LNCaP clone FGC (cell line): Measurements from ENCODE around the gene EIF2A.

Experiments used
- DNase-seq: peaks from one replicate; pipeline ENCODE4 v3.0.0-alpha.2; 2011; ENCODE audit warnings: low read depth
- H3K4me3 ChIP-seq: 2 replicates; pipeline ENCODE4 v1.5.1; 2011; ENCODE audit warnings: mild to moderate bottlenecking, low read depth, low read length, control low read depth
- TF ChIP-seq, protein P1 (sequence below): IDR thresholded peaks from 2 replicates; pipeline ENCODE4 v1.5.1; 2012; ENCODE audit warnings: mild to moderate bottlenecking; ENCODE audit not compliant: control insufficient read depth, insufficient read depth; ENCODE audit errors: extremely low read depth

The EIF2A gene

DNA sequence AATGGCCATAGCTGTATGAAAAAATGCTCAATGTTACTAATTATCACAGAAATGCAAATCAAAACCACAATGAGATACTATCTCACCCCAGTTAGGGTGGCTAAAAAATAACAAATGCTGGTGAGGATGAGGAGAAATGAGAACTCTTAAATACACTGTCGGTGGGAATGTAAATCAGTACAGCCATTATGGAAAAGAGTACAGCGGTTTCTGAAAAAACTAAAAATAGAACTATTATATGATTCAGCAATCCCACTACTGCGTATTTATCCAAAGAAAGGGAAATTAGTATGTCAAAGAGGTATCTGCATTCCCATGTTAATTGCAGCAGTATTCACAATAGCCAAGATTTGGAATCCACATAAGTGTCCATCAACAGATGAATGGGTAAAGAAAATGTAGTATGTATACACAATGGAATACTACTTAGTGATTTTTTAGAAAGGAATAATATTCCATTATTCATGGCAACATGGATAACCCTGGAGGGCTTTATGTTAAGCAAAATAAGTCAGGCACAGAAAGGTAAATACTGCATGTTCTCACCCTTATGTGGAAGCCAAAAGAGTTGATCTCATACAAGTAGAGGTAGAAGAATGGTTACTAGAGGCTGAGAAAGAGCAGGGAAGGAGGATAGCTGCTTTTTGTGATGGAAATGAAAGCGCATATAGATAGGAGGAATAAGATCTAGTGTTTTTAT is 35.3 kb upstream of the EIF2A start:
- DNase-seq = no peak
- H3K4me3 ChIP-seq = no peak overlapping the region
- TF ChIP-seq, protein P1, sequence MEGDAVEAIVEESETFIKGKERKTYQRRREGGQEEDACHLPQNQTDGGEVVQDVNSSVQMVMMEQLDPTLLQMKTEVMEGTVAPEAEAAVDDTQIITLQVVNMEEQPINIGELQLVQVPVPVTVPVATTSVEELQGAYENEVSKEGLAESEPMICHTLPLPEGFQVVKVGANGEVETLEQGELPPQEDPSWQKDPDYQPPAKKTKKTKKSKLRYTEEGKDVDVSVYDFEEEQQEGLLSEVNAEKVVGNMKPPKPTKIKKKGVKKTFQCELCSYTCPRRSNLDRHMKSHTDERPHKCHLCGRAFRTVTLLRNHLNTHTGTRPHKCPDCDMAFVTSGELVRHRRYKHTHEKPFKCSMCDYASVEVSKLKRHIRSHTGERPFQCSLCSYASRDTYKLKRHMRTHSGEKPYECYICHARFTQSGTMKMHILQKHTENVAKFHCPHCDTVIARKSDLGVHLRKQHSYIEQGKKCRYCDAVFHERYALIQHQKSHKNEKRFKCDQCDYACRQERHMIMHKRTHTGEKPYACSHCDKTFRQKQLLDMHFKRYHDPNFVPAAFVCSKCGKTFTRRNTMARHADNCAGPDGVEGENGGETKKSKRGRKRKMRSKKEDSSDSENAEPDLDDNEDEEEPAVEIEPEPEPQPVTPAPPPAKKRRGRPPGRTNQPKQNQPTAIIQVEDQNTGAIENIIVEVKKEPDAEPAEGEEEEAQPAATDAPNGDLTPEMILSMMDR = no peak

DNA sequence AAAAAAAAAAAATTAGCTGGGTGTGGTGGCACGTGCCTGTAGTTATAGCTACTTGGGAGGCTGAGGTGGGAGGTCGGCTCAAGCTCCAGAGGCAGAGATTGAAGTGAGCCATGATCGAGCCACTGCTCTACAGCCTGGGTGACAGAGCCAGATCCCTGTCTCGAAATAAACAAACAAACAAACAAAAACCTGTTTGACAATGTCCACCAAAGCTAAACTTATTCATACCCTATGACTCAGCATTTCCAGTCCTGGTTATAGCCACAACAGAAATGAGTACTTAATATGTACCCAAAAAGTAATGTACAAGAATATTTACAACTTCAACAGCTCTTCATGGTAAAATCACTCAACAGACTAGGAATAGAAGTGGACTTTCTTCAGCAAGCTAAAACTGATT is 31.4 kb upstream of the EIF2A start:
- no peak for DNase-seq
- no peak overlapping the region for H3K4me3 ChIP-seq
- TF ChIP-seq, protein P1 = no peak

DNA sequence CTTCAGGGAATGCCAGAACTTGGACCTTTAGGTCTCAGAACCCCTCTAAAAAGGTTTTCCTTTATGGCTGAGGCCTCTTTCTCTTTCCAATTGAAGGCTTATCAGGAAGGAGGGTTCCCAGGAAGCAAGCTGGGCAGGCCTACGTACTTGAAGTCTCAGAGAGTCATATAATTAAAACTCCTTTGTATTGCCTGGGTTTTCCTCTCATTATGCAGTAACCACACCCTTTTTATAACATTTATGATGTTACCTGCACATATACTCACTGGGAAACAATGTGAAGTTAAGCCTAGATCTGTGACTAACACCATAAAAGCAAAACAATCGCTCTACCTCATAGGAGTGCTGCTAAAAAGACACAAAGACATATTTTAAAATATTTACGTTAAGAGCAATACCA is 27.6 kb upstream of the EIF2A start:
- no peak overlapping the region for H3K4me3 ChIP-seq
- TF ChIP-seq, protein P1 = no peak
- DNase-seq = no peak

DNA sequence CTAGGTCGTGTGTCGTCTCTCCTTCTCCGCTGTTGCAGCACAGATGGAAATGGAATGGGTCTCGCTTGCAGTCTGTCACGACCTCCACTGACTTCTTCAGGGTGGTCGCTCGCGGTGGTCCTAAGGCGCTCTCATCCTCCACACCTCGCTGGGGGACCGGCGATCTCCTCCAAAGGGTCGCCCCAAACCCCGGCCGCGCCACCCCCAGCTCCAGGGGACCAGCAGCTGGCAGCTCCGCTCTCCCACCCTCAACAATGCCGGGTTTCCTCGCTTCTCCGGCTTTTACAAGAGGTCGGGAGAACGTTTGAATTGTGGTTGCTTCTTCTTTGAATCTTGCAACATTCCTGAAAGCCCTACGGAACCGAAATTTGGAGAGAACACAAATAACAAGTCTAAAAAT is 26.2 kb upstream of the EIF2A start:
- TF ChIP-seq, protein P1 = no peak
- DNase-seq = no peak
- no peak overlapping the region for H3K4me3 ChIP-seq

DNA sequence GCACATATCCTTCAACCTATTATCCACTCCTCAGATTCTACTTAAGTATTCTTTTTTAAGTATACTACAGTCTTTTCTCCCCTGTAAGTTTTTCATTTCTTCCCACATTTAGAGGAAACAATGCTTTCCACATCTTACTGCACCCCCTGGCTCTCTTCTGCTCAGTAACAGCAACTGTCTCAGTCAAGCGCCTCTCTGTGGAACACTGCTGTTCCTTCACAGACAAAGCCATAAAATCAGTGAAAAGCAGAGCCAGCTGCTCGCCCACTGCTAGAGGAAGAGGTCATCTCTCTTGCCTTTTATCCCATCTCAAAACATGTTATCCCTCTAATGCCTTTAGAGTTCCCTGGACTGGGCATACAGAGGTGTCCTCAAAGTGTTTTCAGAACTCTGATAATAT is 25.1 kb upstream of the EIF2A start:
- no peak overlapping the region for H3K4me3 ChIP-seq
- TF ChIP-seq, protein P1 = peak; percentile 11; the same call in 1 of the 2 replicates
- no peak for DNase-seq

DNA sequence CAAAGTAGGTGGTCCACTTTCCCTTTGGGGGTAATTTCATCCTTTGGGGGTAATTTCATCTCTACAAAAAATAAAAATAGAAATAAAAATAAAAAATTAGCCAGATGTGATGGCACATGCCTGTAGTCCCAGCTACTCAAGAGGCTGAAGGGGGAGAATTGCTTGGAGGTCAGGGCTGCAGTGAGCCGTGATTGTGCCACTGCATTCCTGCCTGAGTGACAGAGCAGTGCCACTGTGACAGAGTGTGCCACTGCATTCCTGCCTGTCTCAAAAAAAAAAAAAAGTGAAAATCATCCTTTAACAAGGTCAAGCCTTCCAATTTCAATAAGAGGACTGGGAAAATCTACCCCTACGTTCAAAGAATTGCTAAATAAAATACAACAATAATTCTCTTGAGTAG is 23.0 kb upstream of the EIF2A start:
- TF ChIP-seq, protein P1 = no peak
- DNase-seq = no peak
- no peak overlapping the region for H3K4me3 ChIP-seq
